ENCODE data around the gene GPC3.

DNA sequence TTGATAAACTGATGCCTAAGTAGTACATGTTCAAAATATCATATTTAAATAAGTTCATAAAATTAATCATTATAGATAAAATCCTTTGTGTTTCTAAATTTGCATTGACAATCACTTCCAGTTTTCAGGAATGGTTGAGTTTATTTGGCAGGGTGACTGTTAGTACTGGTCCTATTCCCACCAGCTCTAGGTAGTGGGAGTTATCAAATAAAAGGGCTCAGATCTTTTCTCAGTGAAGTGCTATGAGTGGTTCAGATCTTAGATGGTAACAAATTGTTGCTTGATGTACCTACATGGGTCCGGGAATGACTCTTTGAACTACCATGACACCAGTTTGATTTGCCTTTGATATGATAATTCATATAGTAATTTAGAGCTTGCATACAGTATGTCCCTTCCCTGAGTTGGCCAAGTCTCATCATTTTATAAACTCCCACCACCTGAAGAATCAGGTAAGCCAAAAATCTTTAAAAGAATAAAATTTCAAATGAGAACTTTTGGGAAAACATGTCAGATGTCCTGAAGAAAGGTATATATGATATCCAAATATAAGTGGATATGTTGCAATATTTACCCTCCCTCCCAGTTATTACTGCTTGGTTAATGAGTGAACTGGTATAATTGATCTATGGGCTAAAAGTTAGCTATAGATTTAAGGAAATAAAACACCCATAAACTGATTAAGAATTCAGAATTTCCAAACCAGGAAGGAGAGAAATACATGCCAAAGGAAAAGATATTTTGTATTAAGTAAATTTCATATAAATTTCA is 28.6 kb downstream of the GPC3 start:
- TF ChIP-seq, protein P1, sequence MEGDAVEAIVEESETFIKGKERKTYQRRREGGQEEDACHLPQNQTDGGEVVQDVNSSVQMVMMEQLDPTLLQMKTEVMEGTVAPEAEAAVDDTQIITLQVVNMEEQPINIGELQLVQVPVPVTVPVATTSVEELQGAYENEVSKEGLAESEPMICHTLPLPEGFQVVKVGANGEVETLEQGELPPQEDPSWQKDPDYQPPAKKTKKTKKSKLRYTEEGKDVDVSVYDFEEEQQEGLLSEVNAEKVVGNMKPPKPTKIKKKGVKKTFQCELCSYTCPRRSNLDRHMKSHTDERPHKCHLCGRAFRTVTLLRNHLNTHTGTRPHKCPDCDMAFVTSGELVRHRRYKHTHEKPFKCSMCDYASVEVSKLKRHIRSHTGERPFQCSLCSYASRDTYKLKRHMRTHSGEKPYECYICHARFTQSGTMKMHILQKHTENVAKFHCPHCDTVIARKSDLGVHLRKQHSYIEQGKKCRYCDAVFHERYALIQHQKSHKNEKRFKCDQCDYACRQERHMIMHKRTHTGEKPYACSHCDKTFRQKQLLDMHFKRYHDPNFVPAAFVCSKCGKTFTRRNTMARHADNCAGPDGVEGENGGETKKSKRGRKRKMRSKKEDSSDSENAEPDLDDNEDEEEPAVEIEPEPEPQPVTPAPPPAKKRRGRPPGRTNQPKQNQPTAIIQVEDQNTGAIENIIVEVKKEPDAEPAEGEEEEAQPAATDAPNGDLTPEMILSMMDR (IDR thresholded peaks at IDR 0.05 in 4 of 5, conservative IDR thresholded peaks at IDR 0.05 in 1 of 5) = no peak
- TF ChIP-seq POLR2A (IDR thresholded peaks at IDR 0.05) = no peak
